GM18511 (cell line): ENCODE results near the gene SYT14.
"Not testable (repeated sequence)": the region's sequence is repeated elsewhere in the genome, so short reads cannot be mapped to it uniquely, and the experiment has no call there.

Source experiments
- ATAC-seq: cut with Tn5 transposase; IDR thresholded peaks from one replicate; pipeline ENCODE4 v1.9.1; 2021; ENCODE audit warnings: mild to moderate bottlenecking, moderate library complexity; ENCODE audit not compliant: unreplicated experiment

SYT14 gene

DNA sequence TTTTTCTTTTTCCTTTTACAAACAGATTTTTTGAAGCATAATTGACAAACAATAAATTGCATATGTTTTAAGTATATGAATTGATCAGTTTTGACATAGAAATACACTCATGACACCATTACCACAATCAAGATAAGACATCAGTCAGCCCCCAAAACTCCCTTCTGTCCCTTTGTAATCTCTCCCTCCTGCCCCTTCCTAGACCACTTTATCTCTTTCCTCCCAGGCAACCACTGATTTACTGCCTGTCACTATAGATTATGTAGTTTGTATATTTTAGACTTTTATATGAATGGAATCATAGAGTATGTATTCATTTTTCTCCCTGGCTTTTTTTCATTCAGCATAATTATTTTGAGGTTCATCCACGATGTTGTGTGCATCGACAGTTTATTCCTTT lies 6.9 kb upstream of the SYT14 start:
- no peak for ATAC-seq

DNA sequence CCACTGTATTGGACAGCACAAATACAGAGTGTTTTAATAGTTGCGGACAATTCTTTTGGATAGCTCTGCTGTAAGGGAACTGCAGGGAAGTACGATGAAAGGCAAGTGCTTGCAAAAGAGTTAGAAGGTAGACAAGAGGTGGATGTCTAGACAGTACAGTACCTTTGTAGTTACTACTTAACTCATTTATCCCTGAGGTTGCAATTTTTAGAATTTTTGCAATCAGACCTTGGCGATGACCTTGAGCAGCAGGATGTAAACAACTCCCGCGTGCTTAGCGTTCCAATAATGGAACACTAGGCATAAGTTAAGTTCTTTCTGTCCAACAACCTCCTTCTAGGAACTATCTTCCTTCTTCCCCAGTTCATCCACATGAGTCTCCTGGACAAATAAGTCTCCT lies 1.9 kb upstream of the SYT14 start:
- no peak for ATAC-seq

DNA sequence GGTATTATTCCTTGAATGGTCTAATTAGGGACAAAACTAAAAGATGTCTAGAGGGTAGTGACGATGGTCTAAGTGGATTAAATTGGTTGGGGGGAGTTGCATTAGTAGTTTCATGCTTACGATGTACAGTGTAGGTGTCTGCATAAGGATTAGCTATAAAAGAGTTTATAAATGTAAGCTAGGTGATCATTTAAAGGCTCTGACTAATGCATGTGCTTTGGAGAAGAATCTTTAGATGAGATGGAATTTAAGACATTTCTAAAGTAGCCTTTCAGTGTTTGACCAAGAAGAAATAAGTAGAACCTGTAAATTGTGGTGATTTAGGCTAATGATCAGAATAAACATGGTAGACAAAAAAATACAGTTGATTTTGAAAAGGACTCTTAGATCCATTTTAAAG lies 7.4 kb downstream of the SYT14 start:
- ATAC-seq, result no peak

DNA sequence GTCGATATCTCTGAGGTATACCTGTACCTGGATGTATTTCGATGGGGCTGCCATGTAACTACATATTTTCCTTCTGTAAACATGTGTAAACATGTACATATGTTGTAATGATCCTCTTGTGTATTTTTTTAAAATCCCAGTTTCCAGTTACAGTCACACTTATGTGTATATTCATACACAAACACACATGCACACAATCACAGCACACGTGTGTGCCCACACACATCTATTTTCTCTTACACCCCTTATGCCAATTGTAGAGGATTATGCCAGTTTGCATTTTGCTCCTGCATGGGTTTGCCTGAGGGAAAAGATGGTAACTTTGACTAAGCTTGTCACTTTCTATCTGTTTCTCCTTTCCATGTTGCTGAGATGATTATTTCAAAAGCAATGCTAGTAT lies 10.1 kb downstream of the SYT14 start:
- no peak for ATAC-seq

DNA sequence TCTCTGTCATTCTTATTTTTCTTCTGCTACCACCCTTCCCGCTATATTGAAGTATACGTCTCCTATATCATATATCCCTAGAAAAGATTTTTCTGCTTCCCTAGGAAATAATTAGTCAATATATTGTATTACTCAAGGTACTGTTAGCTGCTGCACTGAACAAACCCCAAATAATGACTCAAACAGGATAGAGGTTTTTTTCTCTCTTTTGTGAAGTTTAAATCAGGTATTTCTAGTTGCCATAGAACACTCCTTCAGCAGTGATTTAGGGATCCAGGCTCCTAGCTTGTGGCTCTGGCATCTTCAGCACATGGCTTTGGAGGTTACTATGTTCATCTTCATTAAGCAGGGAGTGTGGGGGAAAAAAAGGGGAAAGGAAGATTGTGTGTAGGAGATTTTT lies 18.1 kb downstream of the SYT14 start:
- no peak for ATAC-seq

DNA sequence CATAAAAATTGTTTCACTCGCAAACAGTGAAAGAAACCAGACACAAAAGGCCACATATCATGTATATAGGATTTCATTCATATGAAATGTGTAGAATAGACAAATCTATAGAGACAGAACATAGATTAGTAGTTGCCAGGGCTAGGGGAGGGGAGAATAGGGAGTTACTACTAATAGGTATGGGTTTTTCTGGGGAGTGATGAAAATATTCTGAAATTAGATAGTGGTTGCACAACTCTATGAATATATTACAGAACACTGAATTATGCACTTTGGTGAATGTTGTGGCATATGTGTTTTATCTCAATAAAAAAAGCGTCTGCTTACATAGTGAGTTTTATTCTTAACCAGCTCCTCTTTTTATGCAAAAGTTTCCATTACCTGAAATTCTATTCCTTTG lies 21.6 kb downstream of the SYT14 start:
- ATAC-seq, result no peak

DNA sequence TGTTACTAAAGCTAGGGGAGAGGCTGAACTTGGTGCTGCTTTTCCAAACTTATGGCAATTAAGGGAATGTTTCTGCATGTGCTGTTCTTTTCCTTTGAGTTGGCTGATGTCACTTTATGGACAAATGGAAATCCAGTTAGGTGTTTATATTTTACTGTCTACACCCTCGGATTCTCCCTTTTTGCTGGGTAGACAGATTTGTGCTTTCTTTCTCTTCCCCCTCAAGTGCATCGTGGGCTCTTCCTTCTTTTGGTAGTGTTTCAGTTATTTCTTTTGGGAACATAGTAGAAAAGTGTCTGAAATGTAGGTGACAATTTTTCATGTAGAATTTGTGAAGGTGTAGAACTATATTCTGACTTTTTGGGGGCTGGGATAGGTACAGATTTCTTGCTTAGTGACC lies 22.9 kb downstream of the SYT14 start:
- no peak for ATAC-seq

DNA sequence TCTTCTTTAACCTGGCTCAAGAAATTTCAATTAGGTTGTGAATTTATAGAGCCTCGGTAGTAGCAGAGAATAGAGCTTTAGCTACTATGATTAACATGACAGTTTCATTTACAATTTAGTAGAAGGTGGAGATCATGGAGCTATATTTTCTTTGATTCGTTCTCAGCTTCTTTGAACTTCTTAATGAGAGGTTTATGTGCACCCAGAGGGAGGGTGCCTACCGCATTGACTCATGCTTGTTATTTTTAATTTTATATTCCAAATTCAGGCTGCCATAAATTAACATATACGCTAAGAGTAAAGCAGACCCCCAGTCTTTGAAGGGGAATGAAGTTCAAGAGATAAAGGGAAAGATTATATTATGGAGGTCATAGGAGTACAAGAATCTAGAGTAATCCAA lies 24.4 kb downstream of the SYT14 start:
- no peak for ATAC-seq

DNA sequence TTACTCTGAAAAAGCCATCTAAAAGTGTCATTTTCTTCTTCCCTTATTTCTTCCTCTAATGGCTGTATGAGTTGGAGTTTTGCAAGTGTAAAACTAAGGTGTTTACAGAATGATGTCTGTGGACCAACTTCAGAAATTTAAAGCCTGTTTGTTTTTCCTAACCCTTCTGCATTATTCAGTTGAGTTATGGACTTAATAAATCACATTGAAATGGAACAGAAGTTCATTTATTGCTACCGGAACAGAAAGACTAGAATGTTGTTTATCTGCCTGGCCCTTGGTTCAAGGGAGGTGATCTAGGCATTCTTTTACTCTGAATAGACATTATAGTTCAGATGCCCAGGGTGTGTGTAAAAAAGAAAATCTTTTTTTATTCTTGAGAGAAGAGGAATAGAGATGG lies 24.8 kb downstream of the SYT14 start:
- ATAC-seq, result no peak

DNA sequence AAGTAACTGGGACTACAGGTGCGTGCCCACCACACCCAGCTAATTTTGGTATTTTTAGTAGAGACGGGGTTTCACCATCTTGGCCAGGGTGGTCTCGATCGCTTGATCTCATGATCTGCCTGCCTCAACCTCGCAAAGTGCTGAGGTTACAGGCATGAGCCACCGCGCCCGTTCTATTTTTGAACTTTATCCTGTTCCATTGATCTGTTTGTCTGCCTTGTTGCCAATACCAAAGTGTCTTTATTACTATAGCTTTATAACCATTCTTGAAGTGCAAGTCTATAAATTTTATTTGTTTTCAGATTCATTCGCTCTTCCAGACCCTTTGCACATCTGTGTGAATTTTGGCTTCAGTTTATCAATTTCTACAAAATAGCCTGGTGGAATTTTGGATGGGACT lies 28.0 kb downstream of the SYT14 start:
- no peak for ATAC-seq

DNA sequence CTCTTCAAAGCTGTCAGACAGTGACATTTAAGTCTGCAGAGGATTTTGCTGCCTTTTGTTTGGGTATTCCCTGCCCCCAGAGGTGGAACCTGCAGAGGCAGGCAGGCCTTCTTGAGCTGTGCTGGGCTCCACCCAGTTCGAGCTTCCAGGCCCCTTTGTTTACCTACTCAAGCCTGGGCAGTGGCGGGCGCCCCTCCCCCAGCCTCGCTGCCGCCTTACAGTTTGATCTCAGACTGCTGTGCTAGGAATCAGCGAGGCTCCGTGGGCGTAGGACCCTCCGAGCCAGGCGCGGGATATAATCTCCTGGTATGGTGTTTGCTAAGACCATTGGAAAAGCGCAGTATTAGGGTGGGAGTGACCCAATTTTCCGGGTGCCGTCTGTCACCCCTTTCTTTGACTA lies 40.7 kb downstream of the SYT14 start:
- not testable (repeated sequence) for ATAC-seq

DNA sequence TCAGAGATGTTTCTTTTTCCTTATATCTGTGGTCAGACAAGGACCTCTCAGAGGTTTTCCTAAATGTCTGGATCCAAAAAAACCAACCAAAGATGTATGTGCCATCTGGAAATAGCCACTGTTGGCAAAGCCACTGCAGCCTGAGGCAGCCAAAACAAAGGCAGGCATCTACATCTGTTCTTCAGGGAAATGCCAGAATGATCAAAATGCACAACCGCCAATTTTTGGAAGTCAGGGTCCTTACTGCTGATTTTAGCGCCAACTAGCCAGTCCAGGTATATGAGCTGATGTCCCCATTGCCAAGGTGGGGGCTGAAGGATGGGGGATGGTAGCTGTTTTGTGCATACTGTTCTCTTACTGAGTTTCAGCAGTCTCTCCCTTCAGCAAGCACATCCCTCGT lies 45.9 kb downstream of the SYT14 start:
- ATAC-seq, result no peak

DNA sequence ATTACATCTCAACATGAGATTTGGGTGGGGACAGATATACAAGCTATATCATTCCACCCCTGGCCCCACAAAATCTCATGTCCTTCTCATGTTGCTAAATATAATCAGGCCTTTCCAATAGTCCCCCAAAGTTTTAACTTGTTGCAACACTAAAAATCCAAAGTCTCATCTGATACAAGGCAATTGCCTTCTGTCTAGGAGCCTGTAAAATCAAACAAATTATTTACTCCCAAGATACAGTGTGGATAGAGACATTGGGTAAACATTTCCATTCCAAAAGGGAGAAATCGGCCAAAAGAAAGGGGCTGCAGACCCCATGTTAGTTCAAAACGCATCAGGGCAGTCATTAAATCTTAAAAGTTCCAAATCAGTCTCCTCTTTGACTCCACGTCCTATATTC lies 47.0 kb downstream of the SYT14 start:
- ATAC-seq, result no peak

DNA sequence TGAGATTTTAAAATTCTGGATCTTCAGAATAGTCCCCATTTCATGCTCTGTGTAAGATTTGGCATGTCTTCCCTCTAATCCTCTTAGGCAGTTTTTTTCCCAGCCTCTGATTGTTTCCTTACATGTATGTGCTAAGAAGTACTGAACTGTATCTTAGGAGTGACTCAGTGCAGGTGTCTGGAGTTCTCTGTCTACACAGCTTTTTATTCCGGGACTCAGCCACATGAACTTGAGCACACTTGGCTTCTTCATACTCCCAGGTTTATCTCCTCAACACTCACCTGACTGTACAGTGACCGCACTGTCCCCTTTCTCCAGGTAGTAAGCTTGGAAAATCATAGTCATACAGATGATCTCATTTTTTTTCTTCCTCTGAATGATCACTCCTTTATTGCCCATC lies 50.7 kb downstream of the SYT14 start:
- ATAC-seq, result no peak

DNA sequence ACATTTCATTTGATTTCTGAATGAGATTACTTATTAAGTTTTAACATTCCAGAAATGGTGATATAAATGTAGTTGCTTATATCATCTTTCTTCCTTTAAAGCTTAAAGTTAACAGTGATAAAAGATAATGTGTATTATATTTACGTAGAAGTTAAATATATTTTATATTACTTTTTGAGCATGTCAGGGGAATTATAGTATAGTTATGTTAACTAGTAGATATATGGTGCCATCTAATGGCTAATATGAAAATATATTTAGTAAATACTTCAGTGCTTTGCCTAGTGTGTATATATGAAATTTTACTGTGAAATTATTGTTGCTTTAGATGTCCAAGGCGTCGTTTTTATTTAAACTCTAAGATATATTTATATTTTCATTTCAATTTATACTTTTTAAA lies 51.5 kb downstream of the SYT14 start:
- no peak for ATAC-seq

DNA sequence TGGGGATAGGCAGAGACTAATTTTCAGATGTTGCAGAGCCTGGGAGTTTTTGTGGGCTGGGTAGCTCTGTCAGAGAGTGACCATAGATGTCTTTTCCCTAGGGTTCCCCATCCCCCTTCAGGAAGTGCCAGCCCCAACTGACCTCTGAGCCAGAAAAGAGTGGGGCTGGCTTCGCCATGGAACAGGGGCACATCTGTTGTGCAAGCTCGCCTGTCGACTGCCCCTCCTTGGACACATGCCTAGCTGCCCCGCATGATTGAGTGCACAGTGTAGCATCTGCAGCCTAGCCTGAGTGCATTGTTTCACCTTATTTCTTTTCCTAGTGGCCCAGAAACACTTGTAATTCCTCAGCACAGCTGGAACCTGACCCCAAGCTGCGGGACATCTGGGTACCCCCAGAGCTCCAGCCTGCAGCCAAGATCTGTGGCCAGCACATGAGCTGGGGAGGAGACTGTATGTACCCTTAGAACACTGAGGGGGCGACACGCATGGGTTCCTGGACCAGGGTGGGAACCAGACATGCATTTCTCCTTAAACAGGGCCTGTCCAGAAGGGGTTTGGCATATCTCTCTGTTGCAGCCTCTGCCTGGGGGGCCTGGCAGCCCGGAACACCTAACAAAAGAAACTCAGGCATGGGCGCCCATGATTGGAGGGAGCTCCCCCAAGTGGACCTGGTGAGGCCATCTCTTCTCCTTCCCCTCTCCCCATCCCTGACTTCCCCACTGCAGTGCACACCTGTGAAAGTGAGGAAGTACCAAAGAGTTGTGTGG lies 55.2 kb downstream of the SYT14 start:
- no peak for ATAC-seq

DNA sequence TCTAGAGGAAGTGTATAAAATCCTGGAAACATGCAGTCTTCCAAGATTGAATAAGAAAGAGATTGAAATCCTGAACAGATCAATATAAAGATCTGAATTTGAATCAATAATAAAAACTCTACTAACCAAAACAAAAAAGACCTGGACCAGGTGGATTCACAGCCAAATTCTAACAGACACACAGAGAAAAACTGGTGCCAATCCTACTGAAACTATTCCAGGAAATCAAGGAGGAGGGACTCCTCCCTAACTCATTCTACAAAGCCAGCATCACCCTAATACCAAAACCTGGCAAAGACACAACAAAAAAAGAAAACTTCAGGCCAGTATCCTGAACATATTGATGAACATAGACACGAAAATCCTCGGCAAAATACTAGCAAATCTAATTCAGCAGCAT lies 58.3 kb downstream of the SYT14 start:
- no peak for ATAC-seq

DNA sequence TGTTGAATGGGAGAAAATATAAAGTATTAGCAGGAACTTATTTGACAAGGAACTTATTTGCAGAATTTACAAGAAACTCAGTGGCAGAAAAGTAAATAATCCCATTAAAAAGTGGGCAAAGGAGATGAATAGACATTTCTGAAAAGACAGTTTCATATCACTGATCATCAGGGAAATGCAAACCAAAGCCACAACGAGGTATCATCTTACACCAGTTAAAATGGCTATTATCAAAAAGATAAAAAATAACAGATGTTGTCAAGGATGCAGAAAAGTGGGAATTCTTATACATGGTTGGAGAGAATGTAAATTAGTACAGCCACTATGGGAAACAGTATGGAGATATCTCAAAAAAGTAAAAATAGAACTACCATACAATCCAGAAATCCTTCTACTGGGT lies 61.0 kb downstream of the SYT14 start:
- ATAC-seq, result no peak

DNA sequence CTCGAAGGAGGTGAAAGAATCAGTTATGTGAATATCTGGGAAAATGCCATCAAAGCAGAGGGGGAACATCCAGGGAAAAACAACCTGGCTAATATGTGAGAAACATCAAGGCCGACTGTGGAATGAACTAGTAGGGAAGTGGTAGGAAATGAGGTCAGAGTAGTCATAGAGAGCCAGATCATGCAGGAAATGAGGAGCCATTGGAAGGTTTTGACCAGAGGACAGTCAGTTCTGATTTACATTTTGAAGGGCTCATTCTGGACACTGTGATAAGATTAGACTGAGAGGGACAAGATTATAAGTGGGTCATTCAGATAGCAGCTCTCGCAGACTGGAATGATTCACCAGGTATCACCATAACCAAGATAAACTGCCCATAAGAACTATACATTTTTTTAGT lies 63.7 kb downstream of the SYT14 start:
- ATAC-seq, result no peak

DNA sequence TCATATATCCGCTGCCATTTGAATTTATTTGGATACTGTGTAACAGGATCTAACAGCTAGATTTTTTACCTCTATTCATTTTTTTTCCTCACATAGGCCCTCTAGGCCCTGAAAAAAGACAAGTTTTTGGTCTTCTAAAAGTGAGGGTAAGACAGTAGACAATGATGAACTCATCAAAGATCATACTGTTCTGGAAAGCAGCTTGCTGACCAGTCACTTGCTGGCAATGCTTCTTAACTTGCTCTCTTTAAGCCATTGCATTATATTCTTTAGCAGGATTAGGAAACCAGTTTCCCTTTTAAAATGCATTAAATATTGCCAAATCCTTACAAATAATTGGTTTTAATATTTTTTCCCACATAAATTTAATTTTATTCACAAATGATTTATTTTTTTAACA lies 65.5 kb downstream of the SYT14 start:
- ATAC-seq, result no peak

DNA sequence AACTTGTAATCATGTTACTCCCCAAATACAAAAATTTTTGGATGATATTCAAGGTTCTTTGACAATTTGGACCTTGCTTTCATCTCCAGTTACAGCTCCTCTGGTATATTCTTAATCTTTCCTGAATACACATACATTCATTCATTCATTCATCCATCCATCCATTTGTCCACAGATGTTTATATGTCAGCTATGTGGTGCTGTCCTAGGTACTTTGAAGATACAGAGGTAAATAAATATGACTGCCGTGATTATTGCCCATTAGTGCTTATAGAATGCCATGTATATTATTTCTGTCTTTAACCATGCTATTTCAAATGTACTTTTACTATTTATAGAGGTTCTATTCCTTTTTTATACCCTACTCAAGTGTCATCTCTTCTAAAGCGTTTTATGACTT lies 72.1 kb downstream of the SYT14 start:
- ATAC-seq, result no peak

DNA sequence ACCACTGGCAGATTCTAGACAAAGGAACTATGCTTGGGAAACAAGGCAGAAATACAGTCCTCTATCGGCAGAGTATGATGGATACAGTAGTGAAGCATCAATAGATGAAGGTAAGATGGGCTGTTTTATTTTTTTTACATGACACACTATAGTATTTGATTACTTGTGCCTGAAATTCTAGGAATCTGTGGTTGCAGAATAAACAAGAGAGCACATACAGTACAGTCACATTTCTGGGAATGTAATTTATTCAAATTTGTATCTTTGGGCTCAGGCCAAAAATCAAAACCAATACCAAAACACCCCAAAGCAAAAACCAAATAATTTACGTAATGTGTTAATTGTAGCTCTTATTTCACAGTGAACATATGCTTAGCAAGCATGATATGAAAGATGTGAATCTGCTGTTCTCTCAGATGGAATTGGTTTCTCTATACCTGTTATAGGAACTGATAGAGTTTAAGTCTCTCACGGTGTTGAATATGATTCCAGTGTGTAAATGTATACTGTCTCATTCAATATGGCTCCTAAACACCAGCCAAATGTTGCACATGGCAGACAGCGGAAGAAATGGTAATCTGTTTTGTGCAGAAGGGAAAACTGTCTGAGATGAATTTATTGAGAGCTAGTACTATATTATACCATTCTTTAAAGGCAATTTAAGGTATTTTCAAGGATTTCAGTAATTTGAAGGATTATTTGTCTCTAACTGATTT lies 83.3 kb downstream of the SYT14 start:
- ATAC-seq, result no peak

DNA sequence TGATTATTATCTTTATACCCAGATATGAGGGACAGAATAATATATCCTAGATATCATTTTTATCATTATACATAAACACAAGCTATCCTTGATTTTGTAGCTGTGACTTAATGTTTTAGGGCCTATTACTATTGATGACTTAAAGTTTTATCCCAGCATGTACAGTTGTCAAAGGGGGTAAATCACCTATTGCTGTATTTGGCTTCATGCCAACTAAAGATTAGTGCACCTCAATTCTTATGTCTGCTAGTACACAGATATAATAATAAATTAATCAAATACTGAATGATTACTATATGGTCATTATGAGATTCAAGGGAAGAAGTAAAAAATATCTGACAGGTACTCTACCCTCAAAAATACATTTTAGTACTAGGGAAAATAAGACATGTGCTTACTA lies 84.0 kb downstream of the SYT14 start:
- ATAC-seq, result no peak
